ENCODE data around the gene AHNAK2.
"Not testable (repeated sequence)": the region's sequence is repeated elsewhere in the genome, so short reads cannot be mapped to it uniquely, and the experiment has no call there.

- not testable (repeated sequence) for TF ChIP-seq CTCF (conservative IDR thresholded peaks at IDR 0.05 in 1 of 2, IDR thresholded peaks at IDR 0.05 in 1 of 2; ENCODE audit: low read depth in 1 of 2, low read length in 2 of 2); EZH2 (IDR thresholded peaks at IDR 0.05; ENCODE audit: low read length, missing control alignments)
Observed at GRCh38 chr14:104947201-104947600, 31.0 kb downstream of the AHNAK2 start.

Data from fibroblast of lung (primary cell).